22Rv1 (cell line): Measurements from ENCODE around the gene DNER.
A peak's percentile ranks its signal among the peaks of the same experiment; 100 is the strongest.

ENCODE experiments used
- H3K27ac ChIP-seq: fragments of 450-650 bp; 2 replicates; pipeline ENCODE4 v1.5.1; 2017
- CTCF ChIP-seq: fragments of 450-650 bp; IDR thresholded peaks from 2 replicates; pipeline ENCODE4 v1.5.1; 2017; ENCODE audit warnings: mild to moderate bottlenecking
- ZFX ChIP-seq: fragments of 450-650 bp; IDR thresholded peaks from 2 replicates; pipeline ENCODE4 v1.6.1; 2017; ENCODE audit warnings: antibody characterized with exemption, borderline replicate concordance

Gene DNER

GRCh38 chr2:229596796-229597195 lies 117.6 kb downstream of the DNER start:
- no peak for TF ChIP-seq ZFX
- TF ChIP-seq CTCF, result no peak
- H3K27ac ChIP-seq, result no peak overlapping the region

- TF ChIP-seq ZFX, result no peak
- TF ChIP-seq CTCF, result no peak
- H3K27ac ChIP-seq, result no peak overlapping the region
Observed at GRCh38 chr2:229591611-229592010, 122.7 kb downstream of the DNER start.

- TF ChIP-seq CTCF (peak; percentile 85), ZFX (no peak)
- H3K27ac ChIP-seq, result no peak overlapping the region
Observed at GRCh38 chr2:229586746-229587705, 127.3 kb downstream of the DNER start.

GRCh38 chr2:229586012-229586411 lies 128.3 kb downstream of the DNER start:
- no peak overlapping the region for H3K27ac ChIP-seq
- no peak for TF ChIP-seq ZFX
- TF ChIP-seq CTCF, result no peak

- no peak overlapping the region for H3K27ac ChIP-seq
- TF ChIP-seq ZFX, result no peak
- no peak for TF ChIP-seq CTCF
Observed at GRCh38 chr2:229582151-229582550, 132.2 kb downstream of the DNER start.

- no peak overlapping the region for H3K27ac ChIP-seq
- no peak for TF ChIP-seq CTCF
- TF ChIP-seq ZFX, result no peak
Observed at GRCh38 chr2:229578052-229578846, 136.1 kb downstream of the DNER start.
